ENCODE data around the gene BTRC.
A peak's percentile ranks its signal among the peaks of the same experiment; 100 is the strongest.

BTRC gene

GRCh38 chr10:101446947-101447346 is 93.0 kb downstream of the BTRC start:
- no peak for DNase-seq

- DNase-seq = no peak
Observed at GRCh38 chr10:101447477-101447876, 93.5 kb downstream of the BTRC start.

- DNase-seq = no peak
Observed at GRCh38 chr10:101450277-101451080, 96.5 kb downstream of the BTRC start.

GRCh38 chr10:101451261-101451660 is 97.3 kb downstream of the BTRC start:
- DNase-seq = peak in 1 of 3 donors; percentile 14

- DNase-seq = no peak
Observed at GRCh38 chr10:101451667-101452069, 97.7 kb downstream of the BTRC start.

- DNase-seq = no peak
Observed at GRCh38 chr10:101452176-101452575, 98.2 kb downstream of the BTRC start.

- DNase-seq = no peak
Observed at GRCh38 chr10:101452593-101452992, 98.6 kb downstream of the BTRC start.

- DNase-seq = no peak
Observed at GRCh38 chr10:101453318-101453717, 99.4 kb downstream of the BTRC start.

- DNase-seq = no peak
Observed at GRCh38 chr10:101453791-101454718, 100.1 kb downstream of the BTRC start.

- DNase-seq = no peak
Observed at GRCh38 chr10:101458869-101459268, 104.9 kb downstream of the BTRC start.

GRCh38 chr10:101464082-101464481 is 110.1 kb downstream of the BTRC start:
- no peak for DNase-seq

- no peak for DNase-seq
Observed at GRCh38 chr10:101464599-101464998, 110.6 kb downstream of the BTRC start.

- DNase-seq = no peak
Observed at GRCh38 chr10:101466016-101466912, 112.3 kb downstream of the BTRC start.

GRCh38 chr10:101467286-101467770 is 113.4 kb downstream of the BTRC start:
- peak; percentile 60 to 75 (median 73) for DNase-seq

GRCh38 chr10:101468159-101468558 is 114.2 kb downstream of the BTRC start:
- no peak for DNase-seq

- no peak for DNase-seq
Observed at GRCh38 chr10:101476383-101476782, 122.4 kb downstream of the BTRC start.

GRCh38 chr10:101478956-101479355 is 125.0 kb downstream of the BTRC start:
- no peak for DNase-seq

GRCh38 chr10:101481256-101481655 is 127.3 kb downstream of the BTRC start:
- DNase-seq = no peak

GRCh38 chr10:101482568-101482967 is 128.6 kb downstream of the BTRC start:
- no peak for DNase-seq

- DNase-seq = no peak
Observed at GRCh38 chr10:101484175-101484745, 130.3 kb downstream of the BTRC start.

- no peak for DNase-seq
Observed at GRCh38 chr10:101485207-101485606, 131.2 kb downstream of the BTRC start.

Measured in suppressor macrophage treated with lipopolysaccharide for 1 hour (primary cell).